ENCODE measurements around the gene PAM. TPM values are rescaled to one million over a fixed set of nuclear protein-coding genes. Genes with fewer than 3 reads are reported as not detected.

PAM gene
- polyA plus RNA-seq, 1 donor (not counting 4 experiments of a cell fraction or from before 2014, with no cell fraction given), result 149 TPM

- Histone ChIP-seq H3K9me3 (ENCODE audit: control insufficient read depth, low read depth, low read length) (no peaks in the 10 kb centered on the region), H3K9ac (ENCODE audit: control insufficient read depth, extremely low read depth, insufficient read depth, low read length) (peak overlapping the region; percentile 86), H3K79me2 (ENCODE audit: control insufficient read depth, insufficient read depth, low read length) (peaks cover 30% of the 10 kb centered on the region), H3K4me3 (ENCODE audit: control insufficient read depth in 2 of 3, extremely low read depth in 1 of 3, insufficient read depth in 2 of 3, low read depth in 1 of 3, low read length in 3 of 3) (peak overlapping the region; percentile 75 to 82 (median 78)), H3K4me1 (ENCODE audit: control insufficient read depth, extremely low read depth, insufficient read depth, low read length) (peaks cover 19% of the 10 kb centered on the region), H3K9me1 (ENCODE audit: control insufficient read depth, extremely low read depth, insufficient read depth, low read length) (peaks cover 6% of the 10 kb centered on the region), H4K20me1 (ENCODE audit: control insufficient read depth, extremely low read depth, insufficient read depth, low read length) (no peaks in the 10 kb centered on the region), H3K27ac (ENCODE audit: control insufficient read depth, insufficient read depth, low read length) (peak overlapping the region; percentile 83), H2AFZ (ENCODE audit: control insufficient read depth, low read length) (peak overlapping the region; percentile 90), H3K27me3 (ENCODE audit: control insufficient read depth, extremely low read depth, insufficient read depth, low read length) (no peaks in the 10 kb centered on the region), H3K4me2 (ENCODE audit: control insufficient read depth, extremely low read depth, insufficient read depth, low read depth, low read length) (peak overlapping the region; percentile 96), H3K36me3 (ENCODE audit: control insufficient read depth in 2 of 2, extremely low read depth in 1 of 2, insufficient read depth in 2 of 2, low read length in 2 of 2) (no peaks in the 10 kb centered on the region)
- TF ChIP-seq EZH2 (IDR thresholded peaks at IDR 0.05; ENCODE audit: low read length), result no peak
- no peak for TF ChIP-seq CTCF (optimal IDR thresholded peaks at IDR 0.05 in 1 of 3, IDR thresholded peaks at IDR 0.05 in 1 of 3, conservative IDR thresholded peaks at IDR 0.05 in 1 of 3; ENCODE audit: extremely low read depth in 1 of 3, insufficient read depth in 2 of 3, low read length in 3 of 3)
- DNase-seq (ENCODE audit: low read depth, low spot score) (no peak), FAIRE-seq (no peak)
- dilution Hi-C loops (cut with MboI; ENCODE audit: extremely low pct_ligation_motif_present, low sequenced_read_pairs), result no loop called here
Observed at GRCh38 chr5:102753889-102754766, 977 bp upstream of the PAM start.

DNA sequence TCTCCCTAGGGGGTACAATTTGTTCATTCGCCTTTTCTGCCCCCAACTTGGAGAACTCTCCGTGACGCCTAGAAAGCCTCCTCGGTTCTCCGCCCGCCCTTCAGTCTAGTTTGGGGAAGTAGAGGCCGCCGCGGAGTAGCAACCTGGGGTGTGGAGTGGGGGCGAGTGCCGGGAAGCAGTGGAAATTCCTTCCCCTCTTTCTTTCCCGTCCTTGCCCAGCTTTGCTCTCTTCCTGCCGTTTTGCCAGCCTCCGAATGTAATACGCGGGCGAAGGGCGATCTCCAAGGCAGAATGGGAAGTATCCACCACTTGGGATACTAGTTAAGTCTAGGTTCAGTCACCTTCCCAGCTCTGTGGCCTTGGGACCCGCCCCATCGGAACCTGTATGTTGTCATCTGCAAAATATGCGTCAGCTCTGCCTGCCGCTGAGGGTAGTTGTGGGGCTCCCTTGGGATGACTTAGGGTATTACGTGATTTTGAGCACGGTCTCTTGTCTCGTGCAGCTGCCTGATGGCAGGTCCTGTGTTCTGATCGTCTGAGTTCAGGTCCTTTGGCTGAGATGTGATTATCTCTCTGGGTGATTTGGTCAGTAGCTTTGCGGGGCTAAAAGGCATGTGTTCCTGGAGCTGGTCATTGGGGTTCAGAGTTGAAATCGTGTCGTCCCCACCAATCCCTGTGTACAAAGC is 724 bp downstream of the PAM start:
- TF ChIP-seq EZH2 (IDR thresholded peaks at IDR 0.05; ENCODE audit: low read length) (no peak), CTCF (optimal IDR thresholded peaks at IDR 0.05 in 1 of 3, IDR thresholded peaks at IDR 0.05 in 1 of 3, conservative IDR thresholded peaks at IDR 0.05 in 1 of 3; ENCODE audit: extremely low read depth in 1 of 3, insufficient read depth in 2 of 3, low read length in 3 of 3) (peak in 1 of 3 experiments; percentile 23)
- dilution Hi-C loops (cut with MboI; ENCODE audit: extremely low pct_ligation_motif_present, low sequenced_read_pairs), result no loop called here
- DNase-seq (ENCODE audit: low read depth, low spot score) (peak; percentile 46), FAIRE-seq (peak; percentile 49)
- peaks cover 43% of the 10 kb centered on the region for H3K79me2 ChIP-seq (ENCODE audit: control insufficient read depth, insufficient read depth, low read length)
- peak overlapping the region; percentile 83 for H3K27ac ChIP-seq (ENCODE audit: control insufficient read depth, insufficient read depth, low read length)
- peak overlapping the region; percentile 100 for H3K4me2 ChIP-seq (ENCODE audit: control insufficient read depth, extremely low read depth, insufficient read depth, low read depth, low read length)
- no peaks in the 10 kb centered on the region for H3K27me3 ChIP-seq (ENCODE audit: control insufficient read depth, extremely low read depth, insufficient read depth, low read length)
- H3K9ac ChIP-seq (ENCODE audit: control insufficient read depth, extremely low read depth, insufficient read depth, low read length), result peak overlapping the region; percentile 86
- H2AFZ ChIP-seq (ENCODE audit: control insufficient read depth, low read length), result peak overlapping the region; percentile 80
- no peaks in the 10 kb centered on the region for H3K9me3 ChIP-seq (ENCODE audit: control insufficient read depth, low read depth, low read length)
- H4K20me1 ChIP-seq (ENCODE audit: control insufficient read depth, extremely low read depth, insufficient read depth, low read length), result no peaks in the 10 kb centered on the region
- no peaks in the 10 kb centered on the region for H3K36me3 ChIP-seq (ENCODE audit: control insufficient read depth in 2 of 2, extremely low read depth in 1 of 2, insufficient read depth in 2 of 2, low read length in 2 of 2)
- H3K9me1 ChIP-seq (ENCODE audit: control insufficient read depth, extremely low read depth, insufficient read depth, low read length), result peaks cover 6% of the 10 kb centered on the region
- peak overlapping the region; percentile 75 to 82 (median 78) for H3K4me3 ChIP-seq (ENCODE audit: control insufficient read depth in 2 of 3, extremely low read depth in 1 of 3, insufficient read depth in 2 of 3, low read depth in 1 of 3, low read length in 3 of 3)
- peaks cover 19% of the 10 kb centered on the region for H3K4me1 ChIP-seq (ENCODE audit: control insufficient read depth, extremely low read depth, insufficient read depth, low read length)
